GM19468 (cell line): Measurements from ENCODE around the gene SPIN4.
"Not testable (repeated sequence)": the region's sequence is repeated elsewhere in the genome, so short reads cannot be mapped to it uniquely, and the experiment has no call there.

Experiments
- ATAC-seq: cut with Tn5 transposase; IDR thresholded peaks from one replicate; pipeline ENCODE4 v1.9.1; 2021; ENCODE audit warnings: mild to moderate bottlenecking, moderate library complexity, moderate number of reproducible peaks; ENCODE audit not compliant: unreplicated experiment; ENCODE audit errors: extremely low read depth

SPIN4 gene

GRCh38 chrX:63350941-63351616, at the start of gene SPIN4:
Gene SPIN4, minus strand, starts transcription at chrX:63351332. Its CDS starts 513 bp downstream, at chrX:63350819.
- ATAC-seq, result peak; percentile 68

- ATAC-seq, result no peak
Observed at GRCh38 chrX:63400340-63400739, 49.2 kb upstream of the SPIN4 start.

- no peak for ATAC-seq
Observed at GRCh38 chrX:63394872-63395271, 43.7 kb upstream of the SPIN4 start.

DNA sequence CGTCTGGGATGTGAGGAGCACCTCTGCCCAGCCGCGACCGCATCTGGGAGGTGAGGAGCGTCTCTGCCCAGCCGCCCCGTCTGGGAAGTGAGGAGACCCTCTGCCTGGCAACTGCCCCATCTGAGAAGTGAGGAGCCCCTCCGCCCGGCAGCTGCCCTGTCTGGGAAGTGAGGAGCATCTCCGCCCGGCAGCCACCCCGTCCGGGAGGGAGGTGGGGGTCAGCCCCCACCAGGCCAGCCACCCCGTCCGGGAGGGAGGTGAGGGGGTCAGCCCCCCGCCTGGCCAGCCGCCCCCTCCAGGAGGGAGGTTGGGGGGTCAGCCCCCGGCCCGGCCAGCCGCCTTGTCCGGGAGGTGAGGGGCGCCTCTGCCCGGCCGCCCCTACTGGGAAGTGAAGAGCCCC, 42.0 kb upstream of the SPIN4 start:
- not testable (repeated sequence) for ATAC-seq

GRCh38 chrX:63387411-63387810, 36.3 kb upstream of the SPIN4 start:
- ATAC-seq, result no peak

- ATAC-seq, result not testable (repeated sequence)
Observed at GRCh38 chrX:63384263-63384662, 33.1 kb upstream of the SPIN4 start.

DNA sequence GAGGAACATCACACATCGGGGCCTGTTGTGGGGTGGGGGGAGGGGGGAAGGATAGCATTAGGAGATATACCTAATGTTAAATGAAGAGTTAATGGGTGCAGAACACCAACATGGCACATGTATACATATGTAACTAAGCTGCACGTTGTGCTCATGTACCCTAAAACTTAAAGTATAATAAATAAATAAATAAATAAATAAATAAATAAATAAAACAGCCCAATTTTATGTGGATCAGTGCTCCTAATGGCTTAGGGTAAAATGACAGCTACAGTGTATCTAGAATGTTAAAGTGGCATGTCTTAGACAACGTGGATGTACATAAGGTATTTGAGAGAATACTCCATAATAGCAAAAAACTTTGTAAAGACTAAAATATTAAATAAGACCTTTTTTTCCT, 21.9 kb upstream of the SPIN4 start:
- not testable (repeated sequence) for ATAC-seq

GRCh38 chrX:63367699-63368098, 16.6 kb upstream of the SPIN4 start:
- not testable (repeated sequence) for ATAC-seq

GRCh38 chrX:63363788-63364187, 12.7 kb upstream of the SPIN4 start:
- ATAC-seq, result no peak

GRCh38 chrX:63361494-63361893, 10.4 kb upstream of the SPIN4 start:
- no peak for ATAC-seq

DNA sequence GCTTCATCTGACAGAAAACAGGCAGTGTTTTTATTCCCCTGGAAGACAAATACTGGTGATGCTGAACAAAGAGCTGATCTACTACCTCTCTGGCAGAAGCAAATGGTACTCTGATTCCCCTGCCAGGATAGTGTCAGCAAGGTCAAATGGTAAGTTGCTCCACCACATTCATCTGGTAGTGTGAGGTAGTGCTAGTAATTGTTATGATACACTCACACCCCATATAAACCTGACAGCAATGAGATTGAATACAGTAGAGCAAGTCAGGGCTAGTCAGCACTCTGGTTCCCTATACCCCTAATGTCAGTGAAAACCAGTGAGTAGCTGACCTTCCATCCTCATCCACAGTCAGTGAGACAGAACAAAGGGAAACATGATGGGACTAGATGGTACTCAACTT, 3.4 kb upstream of the SPIN4 start:
- ATAC-seq, result no peak

DNA sequence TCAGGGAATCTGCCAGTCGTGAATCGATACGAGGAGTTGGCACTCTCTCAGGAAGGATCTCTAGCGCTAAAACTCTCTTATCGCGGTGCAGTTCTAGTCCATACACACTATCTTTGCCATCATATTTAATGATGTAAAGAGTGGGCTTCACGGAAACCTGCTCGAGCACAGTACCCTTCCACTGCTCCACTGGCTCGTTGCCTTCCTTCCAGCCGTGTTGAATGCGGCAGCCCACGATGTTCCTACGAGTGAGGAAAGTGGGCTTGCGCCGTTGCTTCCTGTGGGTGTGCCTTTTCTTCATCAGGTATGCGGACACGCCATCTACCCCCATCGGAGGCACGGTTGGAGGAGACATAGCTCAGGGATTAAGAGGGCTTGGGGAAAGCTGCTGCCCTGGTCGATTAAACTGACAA, 661 bp downstream of the SPIN4 start:
- no peak for ATAC-seq

GRCh38 chrX:63349307-63349706, 1.8 kb downstream of the SPIN4 start:
- no peak for ATAC-seq

GRCh38 chrX:63330681-63331080, 20.5 kb downstream of the SPIN4 start:
- ATAC-seq, result no peak

- no peak for ATAC-seq
Observed at GRCh38 chrX:63327788-63328187, 23.3 kb downstream of the SPIN4 start.

DNA sequence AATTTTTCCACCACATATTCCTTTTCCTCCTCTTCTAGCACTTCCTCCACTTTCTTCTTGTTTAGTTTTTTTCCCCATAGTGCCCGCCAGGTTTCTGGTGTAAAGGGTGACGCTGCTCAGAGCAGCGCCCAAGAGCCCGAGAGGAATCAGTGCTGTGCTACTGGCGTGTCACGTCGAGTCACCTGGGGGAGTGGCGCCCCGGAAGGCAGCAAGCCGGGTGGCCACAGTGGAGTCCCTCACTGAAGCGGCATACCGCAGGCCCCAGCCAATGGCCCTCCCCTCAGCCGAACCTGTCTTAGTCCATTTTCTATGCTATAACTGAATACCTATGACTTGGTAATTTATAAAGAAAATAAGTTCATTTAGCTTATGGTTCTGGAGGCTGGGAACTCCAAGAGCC, 51.5 kb downstream of the SPIN4 start:
- no peak for ATAC-seq
